ENCODE data around the gene SSBP3.

The SSBP3 gene

GRCh38 chr1:54263601-54264226 is 142.5 kb downstream of the SSBP3 start:
- DNase-seq = no peak

DNA sequence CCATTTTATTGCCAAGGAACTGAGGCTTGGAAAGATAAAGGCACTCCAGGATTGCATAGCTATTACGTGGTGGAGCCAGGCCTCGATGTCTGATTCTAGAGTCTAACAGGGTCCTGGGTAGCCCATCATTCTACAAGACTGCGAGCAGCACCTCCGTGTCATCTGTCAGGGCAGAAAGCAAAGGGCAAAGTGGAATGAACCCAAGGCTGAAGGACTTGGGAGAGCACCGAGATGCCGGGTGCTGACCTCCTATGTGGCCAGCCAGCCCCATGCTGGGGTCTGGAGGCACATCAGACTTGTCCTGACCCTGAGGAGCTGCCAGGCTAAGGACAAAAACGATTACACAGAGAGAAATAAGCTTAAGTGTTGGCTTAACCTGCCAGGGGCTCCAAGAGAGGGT is 143.9 kb downstream of the SSBP3 start:
- DNase-seq = no peak

DNA sequence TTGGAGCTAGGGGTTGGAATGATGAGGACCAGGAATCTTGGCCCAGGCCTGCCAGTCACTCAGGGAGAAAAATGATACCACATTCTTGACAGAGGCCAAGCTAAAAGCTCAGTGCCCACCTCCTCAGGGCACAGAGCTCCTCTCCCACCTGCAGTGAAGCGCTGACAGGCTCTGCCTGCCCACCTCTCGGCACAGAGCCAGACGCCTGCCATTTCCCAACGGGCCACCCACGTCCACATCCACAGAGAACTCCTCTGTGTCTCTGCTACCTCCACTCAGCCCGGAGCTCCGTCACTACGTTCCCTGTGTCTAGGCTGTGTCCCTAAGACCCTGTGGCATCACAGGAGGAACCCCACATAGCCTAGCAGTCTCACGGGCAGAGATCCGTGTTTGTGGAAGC is 145.4 kb downstream of the SSBP3 start:
- DNase-seq = no peak

DNA sequence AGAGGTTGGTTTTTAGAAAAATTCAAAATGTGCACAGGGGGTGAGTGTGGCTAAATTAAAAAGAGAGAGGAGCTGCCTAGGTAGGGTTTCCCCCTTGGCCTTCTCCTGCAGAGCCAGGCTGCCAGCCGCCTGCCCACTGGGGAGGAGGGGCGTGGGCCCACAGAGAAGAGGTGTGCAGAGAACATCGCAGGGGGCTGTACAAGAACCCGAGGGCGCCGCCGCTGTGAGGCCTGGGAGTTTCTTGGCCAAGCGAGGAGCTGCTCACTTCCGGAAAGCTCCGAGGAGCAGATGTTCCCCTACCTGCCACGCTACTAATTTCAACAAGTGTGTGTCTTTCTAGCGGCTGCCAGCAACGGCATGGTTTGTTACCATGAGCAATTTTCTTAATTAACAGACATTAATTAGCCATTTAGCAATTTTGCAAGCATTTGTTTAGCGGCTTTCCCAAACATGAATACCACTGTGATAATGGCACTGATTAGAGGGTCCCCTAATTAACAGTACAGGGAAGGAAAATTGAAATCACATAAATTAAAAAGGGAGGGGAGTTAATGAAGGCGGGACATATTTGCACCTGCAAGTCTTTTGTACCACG is 146.6 kb downstream of the SSBP3 start:
- no peak for DNase-seq

DNA sequence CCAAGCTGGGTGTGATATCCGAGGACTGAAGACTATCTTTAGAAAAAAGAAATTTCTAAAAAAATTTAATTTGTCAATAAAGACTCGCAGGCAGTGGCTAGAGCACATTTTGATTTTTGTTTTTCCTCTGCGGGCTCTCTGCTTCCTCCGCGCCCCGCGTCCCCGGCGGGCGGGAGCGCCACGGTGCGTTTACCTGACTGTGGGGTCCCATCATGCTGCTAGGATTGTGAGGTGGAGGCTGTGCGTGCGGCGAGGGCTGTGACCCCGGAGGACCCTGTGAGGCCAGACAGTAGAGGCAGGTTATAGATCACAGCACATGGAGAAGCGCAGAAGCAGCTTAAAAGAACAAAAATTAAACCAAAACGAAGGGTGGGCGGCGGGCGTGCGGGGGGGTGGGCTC is 148.3 kb downstream of the SSBP3 start:
- DNase-seq = no peak

GRCh38 chr1:54257346-54257620 is 148.9 kb downstream of the SSBP3 start:
- DNase-seq = no peak

DNA sequence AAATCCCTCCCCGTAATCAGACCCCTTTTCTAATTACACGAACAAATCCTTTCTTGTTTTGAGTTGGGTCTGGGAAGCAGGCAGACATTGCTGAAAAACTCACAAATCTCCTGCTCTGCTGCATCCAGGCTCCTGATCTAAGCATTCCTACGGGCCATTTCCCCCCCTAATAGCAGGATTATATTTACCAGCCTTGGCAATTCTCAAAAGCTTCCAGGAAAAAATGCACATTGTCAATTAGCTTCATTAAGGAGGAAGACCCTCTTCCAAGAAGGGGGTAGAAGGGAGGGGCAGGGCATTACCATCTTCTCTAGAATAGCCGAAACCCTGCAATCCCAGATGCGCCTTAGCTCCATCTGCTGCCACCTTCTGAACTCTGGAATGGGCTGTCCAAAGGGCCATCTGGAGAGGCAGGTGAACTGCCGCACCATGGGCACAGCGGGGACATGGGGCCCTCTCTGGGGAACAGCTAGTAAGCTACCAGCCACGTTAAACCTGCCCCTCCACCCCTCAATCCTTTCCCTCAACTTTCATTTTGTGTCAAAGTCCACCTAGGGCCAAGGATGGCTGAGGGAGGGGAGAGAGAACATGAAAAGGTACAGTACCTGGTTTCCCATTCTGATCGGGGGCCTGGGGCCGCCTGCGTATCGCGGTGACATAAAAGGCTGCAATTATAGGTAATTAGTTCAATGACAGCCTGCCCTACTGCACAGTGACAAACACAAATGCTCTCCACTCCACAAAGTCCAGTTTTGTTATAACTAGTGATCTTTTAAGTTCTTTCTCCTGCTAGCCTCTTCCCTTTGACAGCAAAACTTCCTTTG is 149.5 kb downstream of the SSBP3 start:
- DNase-seq = no peak

- peak; percentile 30 for DNase-seq
Observed at GRCh38 chr1:54255026-54255702, 151.0 kb downstream of the SSBP3 start.

DNA sequence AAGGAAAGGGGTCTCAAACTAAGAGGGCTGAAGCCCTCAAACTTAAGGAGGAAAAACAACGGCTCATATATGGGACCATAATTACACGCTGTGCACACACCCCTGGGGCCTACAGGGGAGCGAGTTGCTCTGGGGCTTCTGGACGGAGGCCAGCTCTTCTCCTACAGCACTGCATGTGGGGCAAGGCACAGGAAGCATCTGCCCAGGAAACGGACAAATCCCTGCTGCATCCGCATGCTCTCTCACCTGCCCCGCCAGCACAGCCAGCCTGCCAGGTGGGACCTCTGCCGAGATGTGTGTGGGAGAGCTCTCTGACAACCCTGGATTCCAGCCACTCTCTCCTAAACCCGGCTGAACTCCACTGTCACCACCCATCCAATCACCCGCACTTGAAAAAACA is 152.1 kb downstream of the SSBP3 start:
- peak; percentile 64 for DNase-seq

GRCh38 chr1:54253480-54253879 is 152.7 kb downstream of the SSBP3 start:
- peak; percentile 46 for DNase-seq

GRCh38 chr1:54252371-54252936 is 153.7 kb downstream of the SSBP3 start:
- DNase-seq = peak; percentile 27

DNA sequence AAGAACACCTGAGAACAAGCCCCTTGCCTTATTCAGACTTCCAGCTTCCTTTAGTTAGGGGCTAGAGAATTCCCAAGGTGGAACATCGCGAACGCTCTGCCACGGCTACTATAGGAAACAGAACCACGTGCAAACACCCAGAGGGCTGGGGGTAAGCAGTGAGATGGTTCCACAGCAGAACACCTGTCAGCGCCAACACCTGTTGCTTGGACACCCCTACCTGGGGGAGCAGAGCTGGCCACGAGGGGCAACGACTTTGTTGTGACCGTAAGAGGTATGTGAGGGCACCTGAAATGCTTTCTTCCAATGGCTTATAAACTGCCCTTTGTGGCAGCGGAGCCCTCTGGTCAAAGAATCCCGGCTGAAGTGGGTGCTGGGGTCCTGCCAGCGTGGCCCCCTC is 155.5 kb downstream of the SSBP3 start:
- DNase-seq = no peak

GRCh38 chr1:54249819-54250435 is 156.3 kb downstream of the SSBP3 start:
- peak; percentile 80 for DNase-seq

GRCh38 chr1:54248966-54249365 is 157.2 kb downstream of the SSBP3 start:
- peak; percentile 25 for DNase-seq

DNA sequence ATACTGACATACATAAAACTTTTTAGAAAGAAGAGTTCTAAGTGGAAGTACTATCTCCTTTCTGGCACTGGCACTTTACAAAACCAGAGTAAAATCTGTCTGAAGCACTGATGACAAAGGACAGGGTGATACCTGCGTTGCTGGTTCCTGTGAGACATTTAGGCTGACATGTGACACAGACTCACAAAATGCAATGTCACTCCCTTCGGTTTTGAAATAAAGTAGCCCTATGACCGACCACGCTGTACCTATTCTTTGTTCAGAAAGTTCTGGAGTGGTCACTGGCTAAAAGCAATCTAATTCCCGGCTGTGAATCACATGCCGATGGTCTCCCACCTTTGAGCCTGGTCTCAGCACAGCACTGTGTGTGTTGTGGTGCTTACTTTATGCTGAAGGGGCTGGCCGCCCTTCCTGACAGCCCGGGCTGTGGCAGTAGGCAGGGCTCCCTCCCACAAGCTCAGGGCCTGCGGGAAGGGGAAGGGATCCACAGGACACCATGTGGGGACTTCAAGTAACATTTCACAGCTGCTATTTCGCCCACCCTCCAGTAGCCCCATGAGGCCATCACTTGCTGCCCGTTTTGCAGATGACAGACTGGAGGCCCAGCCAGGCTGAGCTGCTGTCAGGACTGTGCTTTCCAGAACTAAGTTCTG is 158.2 kb downstream of the SSBP3 start:
- no peak for DNase-seq

DNA sequence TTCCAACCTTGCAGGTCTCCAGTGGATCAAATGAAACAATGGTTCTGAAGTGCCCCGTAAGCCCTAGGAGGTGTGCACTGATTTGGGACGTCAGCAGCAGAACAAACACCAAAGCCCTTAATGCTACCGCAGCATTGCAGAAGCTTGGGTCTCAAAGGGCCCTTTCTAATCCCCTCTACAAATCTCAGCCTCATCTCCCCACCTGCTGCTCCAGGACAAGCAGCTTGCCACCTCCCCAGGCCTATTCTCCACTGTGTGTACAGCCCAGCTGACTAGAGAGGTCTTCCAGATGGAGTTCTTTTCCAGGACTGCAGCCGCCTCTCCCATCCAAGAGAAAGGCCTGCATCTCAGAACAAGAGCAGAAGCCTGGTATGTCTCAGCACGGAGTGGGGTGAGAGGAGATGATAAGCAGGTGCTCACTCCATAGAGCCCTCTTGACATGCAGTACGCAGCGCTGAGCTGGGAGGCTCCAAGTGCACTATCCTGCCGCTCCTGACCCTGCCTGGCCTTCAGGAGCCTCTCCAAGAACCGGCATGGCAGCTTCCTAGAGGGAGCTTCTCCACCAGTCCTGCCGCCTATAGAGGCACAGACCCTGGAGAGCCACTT is 160.0 kb downstream of the SSBP3 start:
- peak; percentile 28 for DNase-seq

DNA sequence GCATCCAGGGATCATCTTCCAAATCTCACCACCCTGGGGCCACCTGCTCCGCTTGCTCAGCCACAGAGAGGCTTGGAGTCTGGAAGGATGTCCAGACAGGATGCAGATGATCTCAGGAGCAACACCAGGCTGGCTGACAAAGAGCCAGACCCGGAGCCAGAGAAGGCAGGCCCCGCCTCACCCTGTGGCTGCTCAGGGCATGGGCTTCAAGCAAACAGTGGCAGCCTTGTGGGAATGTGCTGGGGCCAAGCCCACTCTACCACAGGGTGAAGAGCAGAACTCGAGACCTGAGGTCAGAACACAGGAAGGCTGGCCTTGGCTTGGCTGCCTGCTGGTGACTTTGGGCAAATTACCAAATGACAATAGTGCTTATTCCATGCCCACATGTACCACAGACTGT is 160.7 kb downstream of the SSBP3 start:
- DNase-seq = peak; percentile 33

DNA sequence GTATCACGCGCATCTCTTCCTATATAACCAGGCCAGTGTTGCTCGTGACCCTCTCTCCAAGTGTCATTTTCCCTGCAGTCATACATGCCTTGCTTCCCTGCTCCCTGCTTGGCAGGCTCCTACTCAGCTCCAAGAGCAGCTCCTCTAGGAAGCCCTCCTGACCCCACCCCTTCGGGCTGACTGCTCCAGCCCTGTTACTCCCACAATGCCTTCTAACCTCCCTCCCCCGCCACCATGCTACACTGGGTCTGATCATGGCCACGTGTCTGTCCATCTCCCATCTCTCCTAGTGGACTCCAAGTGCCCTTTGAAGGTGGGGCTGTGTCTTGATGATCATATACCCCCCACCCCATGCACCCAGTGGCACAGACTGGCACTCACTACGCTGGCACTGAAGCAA is 161.5 kb downstream of the SSBP3 start:
- DNase-seq = no peak

DNA sequence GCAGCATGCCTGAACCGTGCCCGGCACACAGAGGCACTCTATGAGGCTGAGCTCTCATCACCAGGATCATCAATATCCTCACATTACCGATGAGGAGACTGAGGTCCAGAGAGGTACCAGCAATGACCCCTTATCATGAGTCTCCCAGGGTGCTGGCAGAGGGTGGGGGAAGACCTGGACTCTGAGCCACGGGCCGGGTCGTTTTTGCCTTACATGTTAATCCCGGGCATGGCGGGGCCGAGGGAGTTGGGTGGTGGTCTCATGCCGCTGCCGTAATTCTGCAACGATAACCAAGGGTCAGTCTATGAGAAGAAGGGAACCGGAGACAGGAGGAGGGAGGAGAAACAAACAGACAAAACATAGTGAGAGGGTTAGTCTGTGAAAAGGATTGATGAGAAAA is 163.2 kb downstream of the SSBP3 start:
- peak; percentile 18 for DNase-seq

- no peak for DNase-seq
Observed at GRCh38 chr1:54241364-54241763, 164.8 kb downstream of the SSBP3 start.

DNA sequence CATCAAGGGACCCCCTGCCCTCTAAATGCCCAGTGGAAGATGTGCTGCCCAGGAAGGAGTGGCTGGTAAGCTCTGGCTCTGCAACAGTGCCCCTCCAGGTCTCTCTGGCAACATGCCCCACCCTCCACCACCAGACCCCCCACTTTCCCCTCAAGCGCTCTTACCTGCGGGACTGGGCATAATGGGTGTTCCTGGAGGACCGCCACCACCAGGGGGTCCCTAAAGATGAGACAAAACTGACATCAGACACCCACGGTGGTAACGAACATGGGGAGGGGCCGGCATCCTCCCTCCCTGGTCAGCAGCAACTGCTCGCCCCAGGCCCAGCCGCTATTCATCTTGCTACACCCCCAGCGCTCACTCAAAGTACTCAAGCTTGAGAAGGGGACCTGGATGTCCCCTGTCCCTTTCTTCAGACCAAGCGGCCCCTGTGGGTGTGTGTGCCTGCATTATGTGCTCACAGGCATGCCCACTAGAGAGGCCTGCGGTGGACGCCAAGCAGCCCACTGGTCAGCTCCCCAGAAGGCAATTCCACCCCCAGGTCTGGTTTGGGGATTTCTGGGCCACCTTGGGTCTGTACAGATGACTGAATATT is 165.4 kb downstream of the SSBP3 start:
- DNase-seq = no peak

DNA sequence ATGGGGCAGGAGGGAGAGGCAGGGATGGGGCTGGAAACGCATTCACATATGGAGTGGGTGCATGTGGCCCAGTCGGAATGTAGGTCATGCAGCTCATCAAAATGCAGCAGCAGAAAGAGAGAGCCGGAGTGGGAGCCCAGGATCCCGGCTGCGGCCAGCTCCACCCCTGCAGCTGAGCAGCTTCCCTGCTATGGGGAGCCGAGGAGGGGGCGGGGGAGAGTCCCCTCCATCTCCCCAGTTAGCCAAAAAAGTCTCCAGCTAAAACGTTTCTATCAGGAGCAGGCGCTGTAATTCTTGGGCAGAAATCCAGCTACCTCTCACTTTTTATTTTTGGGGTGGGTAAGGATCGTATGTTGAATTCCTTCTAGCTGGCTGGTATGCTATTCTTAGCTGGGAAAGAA is 166.6 kb downstream of the SSBP3 start:
- DNase-seq = no peak

Measured in left hindlimb (tissue), 1 donor.